Measurements from ENCODE around the gene XPO6. TPM values are rescaled to one million over a fixed set of nuclear protein-coding genes. Genes with fewer than 3 reads are reported as not detected.

XPO6 gene
- total RNA-seq, 1 donor from 2014 or later: 82.9 TPM

DNA sequence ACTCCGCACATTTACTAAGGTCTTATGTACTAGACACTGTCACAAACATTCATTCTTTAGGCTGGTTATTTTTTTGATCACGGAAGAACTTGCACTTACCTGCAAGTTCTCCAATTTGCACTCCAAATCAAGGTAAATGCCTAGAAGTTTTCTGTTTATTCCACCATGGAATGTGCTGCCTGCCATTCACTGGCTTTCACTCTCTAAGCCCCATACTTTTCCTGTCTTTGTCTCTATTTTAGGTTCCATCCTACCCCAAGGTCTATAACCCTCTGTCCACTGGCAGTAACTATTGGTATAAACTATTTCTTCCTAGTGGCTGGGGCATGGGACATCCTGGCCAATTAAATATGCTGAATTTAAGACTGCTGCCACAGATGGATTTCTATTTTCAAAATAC, 15.9 kb downstream of the XPO6 start:
- Mint-ChIP-seq H3K27me3 (no peaks in the 10 kb centered on the region), H3K4me3 (ENCODE audit: low read depth) (no peak overlapping the region), H3K4me1 (ENCODE audit: low read depth) (peaks cover 8% of the 10 kb centered on the region), H3K9me3 (ENCODE audit: low read depth) (no peaks in the 10 kb centered on the region), H3K36me3 (ENCODE audit: insufficient read depth) (peaks cover 3% of the 10 kb centered on the region), H3K27ac (no peak overlapping the region)
- TF ChIP-seq, protein P1, sequence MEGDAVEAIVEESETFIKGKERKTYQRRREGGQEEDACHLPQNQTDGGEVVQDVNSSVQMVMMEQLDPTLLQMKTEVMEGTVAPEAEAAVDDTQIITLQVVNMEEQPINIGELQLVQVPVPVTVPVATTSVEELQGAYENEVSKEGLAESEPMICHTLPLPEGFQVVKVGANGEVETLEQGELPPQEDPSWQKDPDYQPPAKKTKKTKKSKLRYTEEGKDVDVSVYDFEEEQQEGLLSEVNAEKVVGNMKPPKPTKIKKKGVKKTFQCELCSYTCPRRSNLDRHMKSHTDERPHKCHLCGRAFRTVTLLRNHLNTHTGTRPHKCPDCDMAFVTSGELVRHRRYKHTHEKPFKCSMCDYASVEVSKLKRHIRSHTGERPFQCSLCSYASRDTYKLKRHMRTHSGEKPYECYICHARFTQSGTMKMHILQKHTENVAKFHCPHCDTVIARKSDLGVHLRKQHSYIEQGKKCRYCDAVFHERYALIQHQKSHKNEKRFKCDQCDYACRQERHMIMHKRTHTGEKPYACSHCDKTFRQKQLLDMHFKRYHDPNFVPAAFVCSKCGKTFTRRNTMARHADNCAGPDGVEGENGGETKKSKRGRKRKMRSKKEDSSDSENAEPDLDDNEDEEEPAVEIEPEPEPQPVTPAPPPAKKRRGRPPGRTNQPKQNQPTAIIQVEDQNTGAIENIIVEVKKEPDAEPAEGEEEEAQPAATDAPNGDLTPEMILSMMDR (IDR thresholded peaks at IDR 0.05; ENCODE audit: unreplicated experiment): no peak
- no peak for DNase-seq (ENCODE audit: low spot score, unreplicated experiment)

DNA sequence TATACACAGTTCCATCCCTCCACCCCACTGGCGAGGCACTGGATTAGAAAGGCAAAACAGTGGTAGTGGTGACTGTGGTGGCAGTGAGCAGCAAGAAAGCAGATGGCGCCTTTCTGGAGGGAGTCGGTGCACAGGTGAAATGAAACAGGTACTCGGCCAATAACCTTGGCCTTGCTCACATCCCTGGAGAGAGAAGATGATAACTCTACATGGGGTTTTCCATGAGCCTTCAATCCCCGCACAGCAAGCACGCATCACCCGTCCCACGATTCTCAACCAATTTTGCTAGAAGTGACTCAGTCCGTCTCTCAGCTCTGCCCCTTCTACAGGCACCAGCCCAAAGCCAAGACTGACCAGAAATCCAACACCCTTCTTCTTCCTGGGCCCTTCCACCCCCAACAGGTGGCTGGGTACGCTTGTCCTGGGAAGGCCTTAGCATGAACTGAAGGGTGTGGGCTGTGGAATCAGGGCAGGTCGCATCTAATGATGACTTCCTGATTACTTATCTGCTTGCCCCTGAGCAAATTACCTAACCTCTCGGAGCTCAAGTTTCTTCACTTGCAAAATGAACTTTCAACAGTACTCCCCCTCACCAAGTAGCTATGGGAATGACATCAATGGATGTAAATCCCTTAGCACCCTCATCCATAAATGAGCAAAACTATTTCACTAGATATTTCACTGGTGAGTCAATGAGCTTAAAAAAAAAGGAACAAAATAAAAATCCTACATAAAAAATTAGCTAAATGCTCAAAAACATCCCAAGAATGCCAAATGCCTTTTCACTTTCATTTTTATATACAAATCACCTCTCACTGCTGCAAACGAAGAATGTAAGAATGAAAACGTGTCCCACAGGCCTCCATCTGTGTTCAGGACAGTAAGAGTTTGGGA, 18.0 kb downstream of the XPO6 start:
- H3K4me3 Mint-ChIP-seq (ENCODE audit: low read depth): no peak overlapping the region
- H3K27me3 Mint-ChIP-seq: no peaks in the 10 kb centered on the region
- H3K4me1 Mint-ChIP-seq (ENCODE audit: low read depth): peaks cover 9% of the 10 kb centered on the region
- no peak for DNase-seq (ENCODE audit: low spot score, unreplicated experiment)
- H3K9me3 Mint-ChIP-seq (ENCODE audit: low read depth): no peaks in the 10 kb centered on the region
- H3K36me3 Mint-ChIP-seq (ENCODE audit: insufficient read depth): no peaks in the 10 kb centered on the region
- peak overlapping the region; percentile 5 for H3K27ac Mint-ChIP-seq
- TF ChIP-seq, protein P1 (IDR thresholded peaks at IDR 0.05; ENCODE audit: unreplicated experiment): no peak

DNA sequence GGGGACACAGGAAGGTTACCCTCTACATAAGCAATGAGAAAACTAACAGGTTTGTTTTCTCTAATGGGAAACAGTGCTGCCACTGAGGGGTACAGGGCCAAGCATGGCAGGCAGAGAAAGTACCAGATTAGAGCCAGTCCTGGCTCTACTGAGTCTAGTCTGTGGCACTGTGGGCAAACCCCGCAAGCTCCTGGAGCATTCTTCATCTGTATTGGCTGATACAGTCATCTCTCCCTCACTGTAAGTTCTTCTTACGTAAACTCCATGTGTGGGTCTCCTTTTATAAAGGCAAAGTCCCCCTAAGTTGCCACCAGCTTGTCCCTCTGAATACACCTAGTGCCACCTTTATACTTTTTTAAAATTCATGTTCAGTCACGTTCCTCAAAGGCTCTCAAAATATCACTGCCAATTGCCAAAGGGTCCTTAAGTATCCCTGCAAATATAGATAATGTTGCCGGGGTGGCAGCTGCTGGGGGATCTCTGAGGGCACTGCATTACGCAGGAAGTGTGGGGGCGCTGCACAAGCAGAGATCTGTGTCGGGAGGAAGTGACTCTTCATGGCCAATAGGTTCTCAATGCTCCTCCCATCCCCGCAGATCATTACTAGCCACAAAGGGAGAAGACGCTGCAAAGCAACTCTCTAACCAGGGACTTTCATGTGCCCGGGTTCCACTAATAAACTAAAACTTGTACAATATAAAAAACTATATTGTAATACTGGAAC, 18.8 kb downstream of the XPO6 start:
- no peaks in the 10 kb centered on the region for H3K36me3 Mint-ChIP-seq (ENCODE audit: insufficient read depth)

DNA sequence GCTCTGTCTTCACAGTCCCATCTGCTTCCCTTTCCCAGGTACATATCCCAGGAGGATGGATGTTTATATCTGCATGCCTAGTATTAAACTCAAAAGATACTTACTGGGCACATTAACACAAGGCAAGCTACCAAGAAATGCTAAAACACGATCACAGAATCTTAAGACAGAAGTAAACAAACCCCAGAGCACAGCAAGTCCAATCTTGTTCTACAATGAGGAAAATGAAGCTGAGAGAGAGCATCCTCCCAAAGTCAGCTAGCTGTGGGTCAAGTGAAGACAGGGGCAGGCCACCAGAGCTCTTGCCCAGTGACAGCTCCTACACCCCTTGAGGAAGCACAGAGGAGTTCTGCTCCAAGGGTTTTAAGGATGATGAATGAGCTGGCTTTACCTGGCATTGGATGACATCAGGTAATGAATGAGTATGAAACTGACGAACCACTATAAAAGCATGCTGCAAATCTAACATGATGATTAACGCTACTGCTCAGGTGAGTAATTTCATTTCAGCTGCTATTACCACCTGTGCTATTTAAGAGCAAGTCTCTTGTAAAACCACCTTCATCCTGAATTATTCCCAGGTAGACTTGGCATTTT, 20.3 kb downstream of the XPO6 start:
- H3K4me1 Mint-ChIP-seq (ENCODE audit: low read depth): peaks cover 9% of the 10 kb centered on the region
- H3K27me3 Mint-ChIP-seq: no peaks in the 10 kb centered on the region
- no peak overlapping the region for H3K27ac Mint-ChIP-seq
- H3K4me3 Mint-ChIP-seq (ENCODE audit: low read depth): no peak overlapping the region
- DNase-seq (ENCODE audit: low spot score, unreplicated experiment): no peak
- H3K9me3 Mint-ChIP-seq (ENCODE audit: low read depth): no peaks in the 10 kb centered on the region
- TF ChIP-seq, protein P1 (IDR thresholded peaks at IDR 0.05; ENCODE audit: unreplicated experiment): no peak
- no peaks in the 10 kb centered on the region for H3K36me3 Mint-ChIP-seq (ENCODE audit: insufficient read depth)

More for the DNA sequence above, 18.8 kb downstream of the XPO6 start:
- H3K9me3 Mint-ChIP-seq (ENCODE audit: low read depth): no peaks in the 10 kb centered on the region
- peaks cover 9% of the 10 kb centered on the region for H3K4me1 Mint-ChIP-seq (ENCODE audit: low read depth)
- H3K27ac Mint-ChIP-seq: peak overlapping the region; percentile 75
- no peak for DNase-seq (ENCODE audit: low spot score, unreplicated experiment)
- H3K4me3 Mint-ChIP-seq (ENCODE audit: low read depth): no peak overlapping the region
- TF ChIP-seq, protein P1 (IDR thresholded peaks at IDR 0.05; ENCODE audit: unreplicated experiment): no peak
- H3K27me3 Mint-ChIP-seq: no peaks in the 10 kb centered on the region

DNA sequence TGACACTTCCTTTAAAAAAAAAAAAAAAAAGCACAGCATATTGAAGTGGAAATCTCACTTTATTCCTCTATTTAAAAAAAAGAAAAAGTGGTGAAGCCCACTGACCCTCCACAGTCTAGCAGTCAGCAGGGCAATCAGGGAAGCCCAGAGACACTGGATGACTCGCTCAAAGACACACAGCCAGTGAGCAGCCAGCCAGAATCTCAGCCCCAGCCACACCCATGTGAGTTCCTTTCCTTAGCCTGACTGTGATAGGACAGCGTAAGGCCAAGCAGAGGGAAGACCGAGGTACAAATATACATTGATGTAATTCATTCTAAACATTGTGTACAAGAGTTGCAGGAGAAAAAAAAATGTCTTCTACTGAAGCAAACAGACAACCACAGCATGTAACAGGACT, 22.5 kb downstream of the XPO6 start:
- Mint-ChIP-seq H3K9me3 (ENCODE audit: low read depth) (peaks cover 1% of the 10 kb centered on the region), H3K4me3 (ENCODE audit: low read depth) (no peak overlapping the region), H3K27ac (no peak overlapping the region), H3K27me3 (no peaks in the 10 kb centered on the region), H3K4me1 (ENCODE audit: low read depth) (peaks cover 10% of the 10 kb centered on the region), H3K36me3 (ENCODE audit: insufficient read depth) (peaks cover 4% of the 10 kb centered on the region)
- TF ChIP-seq, protein P1 (IDR thresholded peaks at IDR 0.05; ENCODE audit: unreplicated experiment): no peak
- no peak for DNase-seq (ENCODE audit: low spot score, unreplicated experiment)
